Astrocyte (in vitro differentiated cells and primary cell): ENCODE data around the gene TOB2. TPM values are rescaled to one million over a fixed set of nuclear protein-coding genes. Genes with fewer than 3 reads are reported as not detected.
A peak's percentile ranks its signal among the peaks of the same experiment; 100 is the strongest.

ENCODE experiments used
- DNase-seq: peaks from one replicate; pipeline ENCODE4 v3.0.0-alpha.2; 2010; ENCODE audit warnings: low read depth
- FAIRE-seq: peaks from 2 replicates; lab custom pipeline; 2011; peaks lifted over from hg19 to GRCh38; lab: Jason Lieb, UNC
- H2AFZ ChIP-seq: 2 replicates; pipeline ENCODE4 v1.6.0; 2012; ENCODE audit warnings: low read depth, low read length, inconsistent platforms
- H3K27ac ChIP-seq: 2 replicates; pipeline ENCODE4 v1.5.1; 2011; ENCODE audit warnings: low read depth, low read length, inconsistent platforms
- H3K27me3 ChIP-seq: 2 replicates; pipeline ENCODE4 v1.6.0; 2011; ENCODE audit warnings: low read length, inconsistent platforms; ENCODE audit not compliant: insufficient read depth
- H3K36me3 ChIP-seq: 2 replicates; pipeline ENCODE4 v1.5.1; 2011; ENCODE audit warnings: low read length, inconsistent platforms; ENCODE audit not compliant: insufficient read depth
- H3K4me1 ChIP-seq: 2 replicates; pipeline ENCODE4 v1.5.1; 2011; ENCODE audit warnings: low read length, inconsistent platforms; ENCODE audit not compliant: insufficient read depth
- H3K4me2 ChIP-seq: 2 replicates; pipeline ENCODE4 v1.6.0; 2012; ENCODE audit warnings: low read length, inconsistent platforms
- H3K4me3 ChIP-seq: 2 replicates; pipeline ENCODE4 v1.5.1; 2011; ENCODE audit warnings: low read depth, mild to moderate bottlenecking, low read length, inconsistent platforms; ENCODE audit not compliant: insufficient read depth
- H3K79me2 ChIP-seq: 2 replicates; pipeline ENCODE4 v1.6.0; 2012; ENCODE audit warnings: mild to moderate bottlenecking, low read length, inconsistent platforms; ENCODE audit not compliant: insufficient read depth
- H3K9ac ChIP-seq: 2 replicates; pipeline ENCODE4 v1.6.0; 2012; ENCODE audit warnings: mild to moderate bottlenecking, low read length, inconsistent platforms
- H3K9me3 ChIP-seq: 2 replicates; pipeline ENCODE4 v1.5.1; 2012; ENCODE audit warnings: low read depth, mild to moderate bottlenecking, low read length, inconsistent platforms; ENCODE audit not compliant: insufficient read depth
- H4K20me1 ChIP-seq: 2 replicates; pipeline ENCODE4 v1.6.0; 2012; ENCODE audit warnings: low read length, inconsistent platforms; ENCODE audit not compliant: insufficient read depth
- H3K27ac Mint-ChIP-seq: one replicate; pipeline ENCODE4 v1.8.0; 2021; ENCODE audit warnings: mild to moderate bottlenecking, mixed read lengths; ENCODE audit not compliant: unreplicated experiment
- H3K27me3 Mint-ChIP-seq: one replicate; pipeline ENCODE4 v1.8.0; 2021; ENCODE audit warnings: low read depth, mixed read lengths; ENCODE audit not compliant: unreplicated experiment
- H3K36me3 Mint-ChIP-seq: one replicate; pipeline ENCODE4 v1.8.0; 2021; ENCODE audit warnings: low read depth, mixed read lengths; ENCODE audit not compliant: unreplicated experiment
- H3K4me1 Mint-ChIP-seq: one replicate; pipeline ENCODE4 v1.8.0; 2021; ENCODE audit warnings: low read depth, mixed read lengths; ENCODE audit not compliant: unreplicated experiment
- H3K4me3 Mint-ChIP-seq: one replicate; pipeline ENCODE4 v1.8.0; 2021; ENCODE audit warnings: mild to moderate bottlenecking, moderate library complexity, mixed read lengths; ENCODE audit not compliant: unreplicated experiment
- H3K9me3 Mint-ChIP-seq: one replicate; pipeline ENCODE4 v1.8.0; 2021; ENCODE audit warnings: mild to moderate bottlenecking, mixed read lengths; ENCODE audit not compliant: unreplicated experiment
- CTCF ChIP-seq: IDR thresholded peaks from 2 replicates; pipeline ENCODE4 v1.5.1; 2011; ENCODE audit warnings: low read depth, mild to moderate bottlenecking, inconsistent platforms, low read length, moderate library complexity; ENCODE audit not compliant: insufficient read depth
- EZH2 ChIP-seq: IDR thresholded peaks from 2 replicates; pipeline ENCODE4 v1.6.1; 2012; ENCODE audit warnings: mild to moderate bottlenecking, low read length, inconsistent platforms; ENCODE audit not compliant: insufficient read depth
- total RNA-seq: library from RNA; stranded (reverse); gene quantifications from 2 replicates; pipeline ENCODE4 v1.2.1, GENCODE V29; 2021

TOB2 gene
- total RNA-seq, 1 donor from 2014 or later = 54.6 TPM

GRCh38 chr22:41394012-41394356 is 52.6 kb downstream of the TOB2 start:
- Histone ChIP-seq H3K9me3 (no peaks in the 10 kb centered on the region), H3K36me3 (peaks cover 10% of the 10 kb centered on the region), H3K4me2 (no peak overlapping the region), H3K9ac (no peak overlapping the region), H3K27me3 (no peaks in the 10 kb centered on the region), H3K4me3 (no peak overlapping the region), H2AFZ (no peak overlapping the region), H3K4me1 (no peaks in the 10 kb centered on the region), H4K20me1 (peaks cover 3% of the 10 kb centered on the region), H3K79me2 (no peaks in the 10 kb centered on the region), H3K27ac (no peak overlapping the region)
- no peak for TF ChIP-seq CTCF
- no peak for TF ChIP-seq EZH2
- Mint-ChIP-seq H3K27ac (no peak overlapping the region), H3K36me3 (peaks cover 31% of the 10 kb centered on the region), H3K9me3 (no peaks in the 10 kb centered on the region), H3K4me3 (no peak overlapping the region), H3K27me3 (no peaks in the 10 kb centered on the region), H3K4me1 (no peaks in the 10 kb centered on the region)
- DNase-seq = no peak
- no peak for FAIRE-seq

GRCh38 chr22:41387341-41387740 is 59.3 kb downstream of the TOB2 start:
- Mint-ChIP-seq H3K4me1 (peaks cover 2% of the 10 kb centered on the region), H3K27ac (no peak overlapping the region), H3K27me3 (no peaks in the 10 kb centered on the region), H3K4me3 (no peak overlapping the region), H3K36me3 (peaks cover 3% of the 10 kb centered on the region), H3K9me3 (no peaks in the 10 kb centered on the region)
- no peak overlapping the region for H3K4me2 ChIP-seq
- DNase-seq = no peak
- no peak overlapping the region for H3K9ac ChIP-seq
- H2AFZ ChIP-seq = no peak overlapping the region
- no peak overlapping the region for H3K27ac ChIP-seq
- H4K20me1 ChIP-seq = peaks cover 9% of the 10 kb centered on the region
- H3K79me2 ChIP-seq = peaks cover 2% of the 10 kb centered on the region
- H3K36me3 ChIP-seq = peaks cover 4% of the 10 kb centered on the region
- peaks cover 8% of the 10 kb centered on the region for H3K4me1 ChIP-seq
- no peaks in the 10 kb centered on the region for H3K27me3 ChIP-seq
- TF ChIP-seq CTCF = no peak
- no peak for TF ChIP-seq EZH2
- no peak for FAIRE-seq
- no peaks in the 10 kb centered on the region for H3K9me3 ChIP-seq
- no peak overlapping the region for H3K4me3 ChIP-seq

- Histone ChIP-seq H3K27me3 (no peaks in the 10 kb centered on the region), H3K36me3 (no peaks in the 10 kb centered on the region), H3K79me2 (peaks cover 3% of the 10 kb centered on the region), H2AFZ (no peak overlapping the region), H3K4me3 (no peak overlapping the region), H3K4me1 (peaks cover 17% of the 10 kb centered on the region), H3K27ac (no peak overlapping the region), H4K20me1 (peaks cover 6% of the 10 kb centered on the region), H3K4me2 (no peak overlapping the region), H3K9ac (no peak overlapping the region), H3K9me3 (no peaks in the 10 kb centered on the region)
- Mint-ChIP-seq H3K9me3 (no peaks in the 10 kb centered on the region), H3K4me1 (peaks cover 8% of the 10 kb centered on the region), H3K27ac (no peak overlapping the region), H3K27me3 (no peaks in the 10 kb centered on the region), H3K36me3 (no peaks in the 10 kb centered on the region), H3K4me3 (peak overlapping the region; percentile 1)
- no peak for DNase-seq
- TF ChIP-seq CTCF (no peak), EZH2 (no peak)
- FAIRE-seq = peak; percentile 26
Observed at GRCh38 chr22:41384128-41384527, 62.5 kb downstream of the TOB2 start.

Other genes with a start within 250 kb of the TOB2 start
- gene L3MBTL2, start 241.5 kb downstream of the TOB2 start, total RNA-seq = 20.0 and 20.6 TPM in 2 replicates
- 0.23 and 0.34 TPM in 2 replicates for gene CHADL, start 205.9 kb downstream of the TOB2 start, total RNA-seq
- 68.4 and 77.8 TPM in 2 replicates for gene RANGAP1, start 160.6 kb downstream of the TOB2 start, total RNA-seq
- 66.6 and 66.7 TPM in 2 replicates for gene ZC3H7B, start 145.3 kb downstream of the TOB2 start, total RNA-seq
- gene TEF, start 64.9 kb downstream of the TOB2 start, total RNA-seq = 5.9 and 6.3 TPM in 2 replicates
- gene PHF5A, start 21.9 kb upstream of the TOB2 start, total RNA-seq = 25.3 and 30.9 TPM in 2 replicates
- 67.2 and 73.7 TPM in 2 replicates for gene ACO2, start 22.3 kb upstream of the TOB2 start, total RNA-seq
- gene POLR3H, start 97.7 kb upstream of the TOB2 start, total RNA-seq = 44.5 and 50.9 TPM in 2 replicates
- 10.3 and 11.4 TPM in 2 replicates for gene CSDC2, start 114.2 kb upstream of the TOB2 start, total RNA-seq
- gene PMM1, start 143.0 kb upstream of the TOB2 start, total RNA-seq = 39.4 and 42.3 TPM in 2 replicates
- 48.2 and 48.3 TPM in 2 replicates for gene DESI1, start 174.2 kb upstream of the TOB2 start, total RNA-seq
- gene XRCC6, start 174.5 kb upstream of the TOB2 start, total RNA-seq = 221 and 232 TPM in 2 replicates
- 163 and 175 TPM in 2 replicates for gene SNU13, start 242.1 kb upstream of the TOB2 start, total RNA-seq